SHP77 (cell line): ENCODE results near the gene PDCD1.
"Not testable (repeated sequence)": the region's sequence is repeated elsewhere in the genome, so short reads cannot be mapped to it uniquely, and the experiment has no call there.

Experiments
- DNase-seq, 2 experiments: peaks; one replicate each; lab custom pipeline; 2025; lab: John Stamatoyannopoulos, UW

PDCD1 gene

DNA sequence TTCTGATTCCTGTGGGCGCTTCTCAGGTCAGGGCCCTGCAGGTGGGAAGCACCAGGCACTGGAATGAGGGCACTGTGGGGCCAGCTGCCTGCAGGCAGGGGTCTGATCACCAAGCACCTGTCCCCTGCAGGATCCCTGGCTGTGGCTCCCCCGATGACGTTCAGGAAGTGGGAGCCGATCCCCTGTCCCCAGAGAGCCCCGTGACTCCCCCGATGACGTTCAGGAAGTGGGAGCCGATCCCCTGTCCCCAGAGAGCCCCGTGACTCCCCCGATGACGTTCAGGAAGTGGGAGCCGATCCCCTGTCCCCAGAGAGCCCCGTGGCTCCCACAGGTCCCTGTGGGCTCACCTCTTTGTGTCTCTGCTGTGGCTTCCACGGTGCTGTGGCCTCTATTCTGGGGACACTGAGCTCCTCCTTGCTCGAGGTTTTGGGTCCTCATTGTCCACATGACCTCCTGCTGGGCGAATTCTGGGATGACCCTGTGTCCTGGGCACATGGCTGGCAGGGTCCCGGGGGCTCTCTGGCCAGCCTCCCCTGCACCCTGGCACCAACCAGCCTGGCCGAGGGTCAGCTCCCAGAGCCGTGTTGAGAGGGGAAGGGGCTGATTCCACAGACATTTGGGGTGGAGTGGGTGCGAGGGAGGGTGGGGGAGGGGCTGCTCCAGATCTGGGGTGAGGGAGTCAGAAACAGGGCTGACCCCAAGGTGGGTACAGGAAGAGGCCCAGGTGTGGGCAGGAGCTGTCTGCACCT lies 44.9 kb downstream of the PDCD1 start:
- no peak for DNase-seq

DNA sequence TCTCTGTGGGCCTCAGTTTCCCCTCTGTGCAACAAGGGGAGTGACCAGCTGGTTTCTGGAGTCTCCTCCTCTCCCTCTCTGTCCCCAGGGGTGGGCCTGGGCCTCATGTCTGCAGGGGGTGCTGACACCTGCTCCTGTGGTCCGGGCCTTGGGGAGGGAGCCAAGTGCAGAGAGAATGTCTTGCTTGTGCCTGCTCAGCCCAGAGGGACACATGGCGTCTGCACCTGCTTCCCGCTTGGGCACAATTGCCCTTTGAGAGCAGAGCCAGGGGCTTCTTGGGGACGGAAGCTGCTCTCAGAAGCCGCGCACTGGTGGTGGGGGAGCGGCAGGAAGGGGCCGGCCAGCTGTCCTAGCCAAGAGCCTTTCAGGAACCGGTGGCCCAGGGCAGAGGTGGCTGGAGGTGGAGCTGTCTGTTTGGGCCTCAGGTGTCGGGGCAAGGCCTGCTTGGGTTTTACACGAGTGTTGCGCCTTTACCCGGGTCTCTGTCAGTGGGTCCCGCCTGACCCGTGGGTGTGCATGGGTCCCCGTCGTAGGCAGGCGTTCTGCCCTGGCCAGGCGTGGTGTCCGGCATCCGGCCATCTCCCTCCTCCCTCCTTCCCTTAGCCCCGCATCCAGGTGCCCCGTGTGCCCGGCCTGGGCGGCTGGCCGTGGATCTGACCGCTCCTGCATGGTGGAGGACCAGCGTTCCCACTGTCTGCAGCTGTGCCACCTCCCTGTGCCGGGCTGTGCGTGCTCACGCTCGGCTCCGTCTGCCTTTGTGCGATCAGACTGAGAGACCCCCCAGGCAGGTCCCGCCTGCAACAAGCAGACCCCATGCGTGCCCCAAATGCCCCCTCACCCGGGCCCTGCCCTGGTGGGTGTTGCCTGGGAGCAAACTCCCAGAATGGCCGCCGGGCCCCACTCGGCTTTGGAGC lies 45.7 kb downstream of the PDCD1 start:
- peak in 1 of 2 experiments; percentile 26 for DNase-seq

- DNase-seq: no peak
Observed at GRCh38 chr2:241811952-241812729, 46.6 kb downstream of the PDCD1 start.

- no peak for DNase-seq
Observed at GRCh38 chr2:241811201-241811951, 47.3 kb downstream of the PDCD1 start.

GRCh38 chr2:241810307-241811200 lies 48.1 kb downstream of the PDCD1 start:
- no peak for DNase-seq

DNA sequence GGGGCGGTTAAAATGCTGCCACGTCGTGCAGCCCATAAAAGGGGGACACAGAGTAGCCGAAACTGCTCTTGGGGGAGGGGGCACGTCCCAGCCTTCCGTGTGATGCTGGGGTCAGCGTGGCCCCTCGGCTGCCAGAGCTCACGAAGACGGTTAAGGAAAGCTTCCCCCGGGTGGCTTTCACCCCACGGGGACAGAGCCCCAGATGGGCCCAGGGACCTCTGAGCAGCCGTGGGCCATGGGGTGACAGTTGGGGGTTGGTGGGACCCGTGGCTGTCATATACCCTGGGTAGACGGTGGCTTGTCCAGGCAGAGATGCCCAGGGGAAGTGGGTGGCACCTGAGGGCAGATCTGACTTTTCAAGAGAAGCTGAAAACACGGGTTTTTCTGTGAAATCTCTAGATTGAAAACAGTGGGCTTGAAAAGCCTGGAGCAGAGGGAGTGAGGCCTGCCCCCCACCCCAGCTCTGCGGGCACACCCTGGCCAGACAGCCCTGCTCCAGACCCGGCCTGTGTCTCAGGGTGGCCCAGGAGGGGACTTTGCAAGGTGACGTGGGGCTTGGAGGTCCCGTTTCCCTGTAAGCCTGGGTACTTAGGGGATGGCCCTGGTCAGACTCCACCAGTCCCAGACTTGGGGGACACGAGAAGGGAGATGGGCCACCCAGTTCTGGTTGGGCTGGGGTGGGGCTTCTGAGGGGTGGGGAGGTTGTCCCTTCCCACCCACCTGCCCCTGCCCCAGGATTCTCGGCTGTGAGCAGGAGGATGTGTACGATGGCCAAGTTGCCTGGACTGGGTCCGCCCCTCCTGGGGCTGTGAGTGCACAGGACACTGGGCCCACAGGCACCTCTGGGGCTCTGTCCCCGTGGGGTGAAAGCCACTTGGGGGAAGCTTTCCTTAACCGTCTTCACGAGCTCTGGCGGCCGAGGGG lies 49.0 kb downstream of the PDCD1 start:
- no peak for DNase-seq

GRCh38 chr2:241808721-241809382 lies 49.8 kb downstream of the PDCD1 start, which contains the start of gene NEU4:
Gene NEU4, plus strand, starts transcription at chr2:241809193. Its CDS starts 5,292 bp downstream, at chr2:241814485.
- no peak for DNase-seq

DNA sequence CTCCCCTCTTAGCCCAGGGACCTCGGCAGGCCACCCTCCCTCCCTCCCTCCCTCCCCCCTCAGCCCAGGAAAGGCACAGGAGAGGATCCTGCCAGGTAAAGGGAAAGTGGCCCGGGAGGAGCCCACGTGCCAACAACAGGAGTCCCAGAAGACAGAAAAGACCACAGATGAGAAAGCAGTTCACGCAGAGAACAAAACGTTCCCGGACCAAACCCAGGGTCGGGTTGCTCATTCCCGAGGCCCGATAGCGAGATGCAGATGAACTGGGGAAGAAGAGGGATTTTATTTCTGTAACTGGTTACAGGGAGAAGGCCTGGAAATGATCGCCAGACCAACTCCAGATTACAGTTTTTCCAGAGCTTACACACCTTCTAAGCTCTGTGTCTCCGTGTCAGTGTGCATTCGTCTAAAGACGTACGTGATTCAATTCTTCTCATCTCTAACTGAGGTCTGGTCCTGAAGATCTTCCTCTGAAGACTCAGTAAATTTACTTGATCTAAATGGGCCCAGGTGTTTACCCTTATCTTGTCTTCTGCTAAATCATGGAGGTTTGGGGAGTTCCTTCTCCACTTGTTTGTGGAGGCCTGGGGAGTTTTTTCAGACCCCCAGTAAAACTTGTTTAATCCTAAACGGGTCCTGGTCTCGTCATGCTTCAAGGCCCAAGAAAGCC lies 50.5 kb downstream of the PDCD1 start:
- DNase-seq: no peak

- DNase-seq: not testable (repeated sequence)
Observed at GRCh38 chr2:241806217-241806616, 52.5 kb downstream of the PDCD1 start.

DNA sequence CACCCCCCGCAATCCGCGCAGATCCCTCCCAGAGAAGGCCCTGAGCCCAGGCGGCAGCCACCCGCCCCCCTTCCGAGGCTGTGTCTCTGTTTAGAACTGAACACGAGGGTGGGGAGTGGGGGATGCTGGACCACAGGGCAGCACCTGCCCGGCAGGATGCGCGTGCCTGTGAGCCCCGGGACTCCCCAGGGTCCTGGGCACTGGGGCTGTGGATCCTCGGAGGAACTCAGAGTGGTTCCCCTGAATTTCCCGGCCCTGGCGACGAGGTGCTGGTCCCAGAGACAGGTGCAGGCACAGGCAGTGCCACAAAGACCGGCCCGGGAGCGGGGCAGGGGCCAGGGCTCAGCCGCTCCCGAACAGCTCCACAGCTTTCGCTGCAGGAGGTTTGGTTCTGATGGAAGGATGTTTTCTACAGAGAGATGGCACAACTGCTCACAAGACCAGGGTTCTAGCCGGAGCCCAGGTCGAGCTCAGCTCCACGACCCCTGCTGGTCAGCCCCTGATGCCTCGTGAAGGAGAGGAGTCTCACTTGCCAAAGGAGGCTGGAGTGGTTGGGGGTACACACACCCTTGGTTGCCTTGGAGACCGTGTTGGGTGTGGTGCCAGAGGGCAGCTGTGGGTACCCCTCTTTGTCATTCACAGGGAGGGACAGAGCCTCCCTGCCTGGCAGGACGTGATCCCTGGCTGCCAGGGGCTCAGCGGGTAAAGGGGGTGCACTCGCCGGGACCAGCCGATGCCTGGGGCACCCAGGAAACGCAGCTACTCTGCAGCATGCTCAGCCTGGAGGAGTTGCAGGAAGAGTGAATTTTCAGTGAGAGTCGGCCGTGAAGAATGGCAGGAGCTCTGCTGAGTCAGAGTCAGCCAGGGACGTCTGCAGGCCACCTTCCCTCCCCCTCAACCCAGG lies 54.1 kb downstream of the PDCD1 start:
- no peak for DNase-seq

- no peak for DNase-seq
Observed at GRCh38 chr2:241803387-241804325, 55.0 kb downstream of the PDCD1 start.

DNA sequence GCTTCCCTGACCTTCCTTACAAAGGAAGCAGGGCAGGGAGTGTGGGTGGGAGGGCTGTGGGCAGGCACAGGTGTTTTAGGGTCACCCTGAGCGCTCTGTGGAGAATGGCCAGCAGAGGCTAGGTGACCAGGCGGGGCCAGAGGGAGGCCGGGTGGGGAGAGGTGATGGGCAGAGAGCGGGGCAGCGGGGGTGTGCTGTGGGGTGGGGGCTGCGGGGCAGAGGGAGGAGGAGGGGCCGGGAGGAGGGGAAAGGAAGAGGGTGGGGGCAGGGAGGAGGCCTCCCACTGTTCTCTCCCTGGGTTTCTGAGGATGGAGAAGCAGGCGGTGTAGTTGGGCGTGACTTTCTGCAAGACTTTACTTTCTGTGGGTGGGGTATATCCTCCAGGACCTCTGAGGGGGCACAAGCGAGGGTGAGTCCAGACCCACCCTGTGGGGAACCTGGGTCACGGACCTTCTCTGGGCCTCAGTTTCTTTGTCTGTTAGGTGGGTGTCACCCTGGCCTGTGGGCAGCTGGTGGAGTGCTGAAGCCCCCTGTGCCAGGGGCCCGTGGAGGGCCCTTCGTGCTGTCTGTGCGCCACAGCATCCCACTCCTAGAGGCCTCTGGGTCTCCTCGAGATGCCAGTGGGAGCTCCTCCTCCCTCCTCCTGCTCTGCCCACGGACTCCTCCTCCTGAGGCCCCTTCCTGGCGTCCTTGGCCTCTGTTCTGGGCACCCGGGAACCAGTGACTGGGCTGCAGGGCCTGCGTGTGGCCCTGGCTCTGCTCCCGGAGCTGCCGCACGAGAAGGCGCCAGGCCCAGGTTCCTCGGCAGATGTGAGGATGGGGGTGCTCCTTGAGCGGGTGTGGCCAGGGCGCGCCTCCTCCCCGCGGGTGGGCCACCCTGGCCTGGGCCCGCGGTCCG lies 56.0 kb downstream of the PDCD1 start:
- no peak for DNase-seq

- DNase-seq: no peak
Observed at GRCh38 chr2:241801611-241802420, 56.9 kb downstream of the PDCD1 start.
